Inflammatory macrophage treated with lipopolysaccharide for 4 hours (primary cell): ENCODE measurements around the gene SPP2.

Experiments
- DNase-seq: peaks from one replicate; pipeline ENCODE4 v3.0.0-alpha.2; 2020

SPP2 gene

DNA sequence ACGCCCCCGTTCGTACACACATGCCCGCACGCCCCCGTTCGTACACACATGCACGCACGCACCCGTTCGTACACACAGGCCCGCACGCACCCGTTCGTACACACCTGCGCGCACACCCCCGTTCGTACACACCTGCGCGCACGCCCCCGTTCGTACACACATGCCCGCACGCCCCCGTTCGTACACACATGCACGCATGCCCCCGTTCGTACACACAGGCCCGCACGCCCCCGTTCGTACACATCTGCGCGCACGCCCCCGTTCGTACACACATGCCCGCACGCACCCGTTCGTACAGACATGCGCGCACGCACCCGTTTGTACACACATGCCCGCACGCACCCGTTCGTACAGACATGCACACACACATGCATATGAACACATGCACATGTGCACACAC, 45.7 kb downstream of the SPP2 start:
- no peak for DNase-seq

DNA sequence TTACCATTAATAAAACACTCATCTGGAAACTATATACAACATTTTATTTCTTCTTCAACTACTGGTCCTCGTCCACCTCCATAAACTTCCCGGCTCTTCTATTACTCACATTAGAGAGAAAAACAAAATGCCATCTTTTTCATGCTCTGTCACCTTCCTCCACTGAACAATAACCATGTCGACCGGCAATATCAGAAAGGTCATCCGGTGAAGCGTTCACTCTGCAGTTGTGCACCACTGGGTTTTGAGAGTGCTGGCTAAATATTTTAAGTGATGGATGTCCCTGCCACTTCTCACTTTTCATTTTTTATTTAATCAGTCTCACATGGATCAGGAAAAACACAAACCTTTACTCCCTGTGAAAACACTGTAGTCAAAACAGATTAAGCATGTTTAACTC, 48.2 kb downstream of the SPP2 start:
- DNase-seq: no peak

DNA sequence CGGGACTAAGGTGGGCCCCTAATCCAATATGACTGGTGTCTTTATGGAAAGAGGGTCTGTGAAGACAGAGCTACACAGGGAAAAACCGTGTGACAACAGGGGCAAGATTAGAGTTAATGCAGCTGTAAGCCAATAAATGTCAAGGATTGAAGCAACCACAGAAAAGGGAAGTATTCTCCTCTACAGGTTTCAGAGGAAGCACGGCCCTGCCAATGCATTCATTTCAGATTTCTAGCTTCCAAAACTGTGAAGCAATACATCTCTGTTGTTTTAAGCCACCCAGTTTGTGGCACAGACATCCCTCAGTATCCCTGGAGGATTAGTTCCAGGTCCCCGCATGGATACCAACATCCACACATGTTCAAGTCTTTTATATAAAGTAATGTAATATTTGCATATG, 48.8 kb downstream of the SPP2 start:
- peak; percentile 10 for DNase-seq

DNA sequence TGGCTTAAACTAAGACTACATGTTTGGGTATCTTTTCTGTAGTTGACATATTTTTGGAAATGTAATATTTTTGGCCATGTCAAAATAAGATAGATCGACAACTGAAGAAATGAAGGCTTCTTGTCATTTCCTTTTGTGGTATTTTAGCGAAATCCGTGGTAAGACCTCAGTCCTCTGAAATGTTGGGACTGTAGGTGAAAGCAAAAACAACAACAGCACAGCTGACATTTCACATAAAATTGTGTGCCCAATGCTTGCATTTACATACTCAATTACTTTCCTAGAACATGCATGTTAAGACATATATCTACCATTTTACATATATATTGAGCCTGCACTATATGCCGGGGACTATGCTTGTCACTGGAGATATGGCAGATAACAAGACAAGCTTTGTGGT, 50.2 kb downstream of the SPP2 start:
- DNase-seq: no peak

DNA sequence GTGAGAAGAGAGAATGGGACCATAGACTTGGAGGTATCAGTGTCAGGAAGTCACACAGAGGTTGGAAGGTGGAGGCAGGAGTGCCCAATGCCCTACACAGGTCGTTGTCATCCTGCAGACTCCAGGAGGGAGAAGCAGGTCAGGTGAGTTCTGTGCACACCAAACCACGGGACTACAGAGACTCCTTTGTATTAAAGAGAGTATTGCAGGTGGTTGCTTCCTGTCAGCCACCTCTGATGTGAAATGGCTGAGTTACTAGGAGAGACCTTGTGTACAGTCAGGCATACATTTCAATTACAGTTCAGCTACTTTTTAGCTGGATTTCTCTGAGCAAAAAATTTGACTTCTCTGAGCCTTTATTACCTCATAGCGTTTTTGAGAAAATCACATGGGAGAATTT, 51.6 kb downstream of the SPP2 start:
- no peak for DNase-seq

DNA sequence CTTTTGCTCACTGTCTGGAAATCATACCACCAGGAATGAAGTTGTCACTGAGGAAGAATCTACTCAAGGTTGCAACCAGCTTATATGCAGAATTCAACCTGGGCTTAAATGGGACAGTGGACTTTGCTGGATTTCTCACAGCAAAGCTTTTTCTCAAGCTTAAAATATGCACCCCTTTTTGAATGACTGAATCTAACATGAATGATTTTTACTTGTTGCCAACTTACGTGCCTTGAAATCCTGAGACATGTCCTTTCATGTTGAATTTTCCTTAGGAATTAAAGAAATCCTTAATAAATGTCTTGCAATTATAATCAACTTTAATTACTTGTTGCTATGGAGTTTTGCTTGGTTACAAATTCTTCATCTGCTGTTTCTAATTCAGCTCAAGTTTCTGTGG, 57.4 kb downstream of the SPP2 start:
- no peak for DNase-seq

DNA sequence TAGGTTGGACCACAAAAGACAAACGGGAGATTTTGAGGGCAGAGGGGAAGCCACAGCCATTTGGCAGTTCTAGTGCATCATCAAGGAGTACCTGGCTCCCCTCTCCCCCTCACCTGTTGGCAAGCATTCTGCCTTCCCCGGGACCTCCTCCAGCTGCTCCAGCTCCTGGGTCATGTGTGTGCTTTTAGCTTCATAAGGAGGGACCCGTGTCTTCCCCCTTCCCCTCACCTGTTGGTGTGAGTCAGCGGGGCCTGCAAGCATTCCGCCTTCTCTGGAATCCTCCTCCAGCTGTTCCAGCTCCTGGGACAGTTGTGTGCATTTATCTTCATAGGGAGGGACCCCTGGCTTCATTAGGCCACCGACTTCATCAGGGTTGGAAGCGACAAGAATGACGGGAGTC, 58.8 kb downstream of the SPP2 start:
- DNase-seq: no peak

DNA sequence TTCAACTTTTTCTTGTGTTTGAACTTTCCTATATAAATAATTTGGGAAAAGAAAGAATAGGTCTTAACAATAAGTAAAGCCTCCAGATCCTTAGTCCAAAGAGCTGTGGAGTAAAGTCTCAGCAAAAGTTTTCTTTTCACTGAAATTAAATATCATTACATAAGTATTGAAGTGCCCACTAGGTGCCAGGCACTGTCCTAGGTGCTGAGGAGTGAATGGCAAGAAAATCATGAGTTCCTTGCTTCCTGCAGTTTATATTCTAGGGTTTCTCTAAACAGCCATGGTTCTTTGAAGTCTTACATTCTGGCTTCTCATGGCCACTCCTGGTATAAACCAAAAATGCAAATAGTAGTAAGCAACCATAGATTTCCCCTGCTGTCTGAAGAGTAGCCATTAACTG, 59.7 kb downstream of the SPP2 start:
- DNase-seq: no peak

DNA sequence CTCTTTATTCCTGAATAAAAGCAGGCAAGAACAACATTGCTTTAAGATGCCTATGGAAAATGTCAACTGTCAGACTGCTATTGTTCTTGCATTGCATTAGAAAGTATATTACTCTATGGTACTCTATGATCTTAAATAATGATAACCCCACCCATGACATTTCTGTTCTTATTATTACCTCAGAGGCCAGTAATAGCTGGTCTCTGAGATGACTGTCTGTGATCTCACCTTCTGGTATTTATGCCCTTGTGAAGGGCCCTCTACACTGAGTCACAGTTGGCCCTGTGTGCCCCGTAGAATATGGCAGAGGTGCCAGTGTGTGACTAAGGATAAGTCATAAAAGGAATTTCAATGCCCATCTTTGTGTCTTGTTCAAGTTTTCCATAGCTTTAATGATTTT, 61.0 kb downstream of the SPP2 start:
- no peak for DNase-seq

DNA sequence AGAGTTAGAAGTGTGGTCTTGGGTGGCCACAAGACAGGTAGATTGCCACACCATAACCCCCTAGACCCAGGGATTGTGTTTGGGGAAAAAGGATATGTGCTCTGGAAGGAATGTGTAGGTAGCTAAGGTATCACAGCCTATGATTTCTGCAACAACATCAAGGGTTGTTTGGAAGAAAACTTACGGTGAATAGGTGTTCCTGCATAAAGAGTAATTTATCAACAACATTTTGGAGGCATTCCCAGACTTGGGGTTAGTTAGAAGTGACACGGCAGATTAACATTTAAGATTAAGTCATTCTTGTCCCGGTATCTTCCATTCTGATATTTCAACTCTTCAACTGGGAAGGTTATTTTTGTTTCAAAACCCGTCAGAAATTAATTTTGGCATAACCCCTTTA, 65.5 kb downstream of the SPP2 start:
- no peak for DNase-seq

DNA sequence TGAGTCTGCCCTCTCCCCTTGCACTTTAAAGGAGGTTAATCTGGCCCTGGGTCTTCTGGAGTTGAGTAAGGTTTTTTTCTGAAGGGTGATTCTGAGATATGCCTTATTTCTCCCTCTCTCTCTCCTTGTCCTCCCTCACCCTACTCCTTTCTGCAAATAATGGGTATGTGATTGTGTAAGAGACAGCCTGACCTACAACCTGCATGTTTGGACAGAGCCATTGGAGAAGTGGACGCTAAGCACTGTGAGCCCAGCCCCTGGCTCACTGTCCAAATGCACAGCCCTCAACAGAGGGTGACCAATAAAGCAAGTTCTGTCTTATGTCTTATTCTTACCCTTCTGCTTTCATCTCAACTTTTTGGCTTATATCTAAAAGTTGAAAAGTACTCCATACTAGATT, 71.5 kb downstream of the SPP2 start:
- DNase-seq: no peak

DNA sequence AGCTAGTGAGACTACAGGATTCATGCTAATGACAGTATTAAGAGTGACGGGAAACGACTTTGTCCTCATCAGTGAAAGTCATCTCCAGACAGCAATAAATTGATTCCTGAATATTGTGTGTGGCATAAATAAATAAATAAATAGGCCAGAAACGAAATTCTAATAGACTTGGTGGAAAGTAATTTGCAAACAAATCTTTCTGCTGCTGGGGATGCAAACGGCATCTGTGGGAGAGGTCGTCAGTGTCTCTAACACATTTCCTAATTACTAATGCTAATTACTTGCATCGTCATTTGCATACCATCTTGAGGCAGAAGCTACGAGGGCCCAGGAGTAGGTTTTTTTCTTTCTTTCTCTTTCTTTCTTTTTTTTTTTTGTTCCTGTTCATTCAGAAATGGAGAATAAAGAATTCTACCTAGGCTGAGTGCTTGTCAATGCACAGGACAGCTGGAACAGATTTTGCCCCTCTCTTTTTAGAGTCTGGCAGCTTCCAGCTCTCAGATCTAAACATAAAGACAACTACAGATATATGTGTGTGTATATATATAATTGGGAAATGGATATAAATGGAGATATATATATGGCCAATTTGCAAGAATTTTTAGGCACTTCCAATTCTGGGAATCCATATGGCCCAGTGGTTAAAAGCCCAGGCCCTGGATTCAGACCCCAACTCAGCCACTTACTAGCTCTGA, 75.1 kb downstream of the SPP2 start:
- DNase-seq: no peak

DNA sequence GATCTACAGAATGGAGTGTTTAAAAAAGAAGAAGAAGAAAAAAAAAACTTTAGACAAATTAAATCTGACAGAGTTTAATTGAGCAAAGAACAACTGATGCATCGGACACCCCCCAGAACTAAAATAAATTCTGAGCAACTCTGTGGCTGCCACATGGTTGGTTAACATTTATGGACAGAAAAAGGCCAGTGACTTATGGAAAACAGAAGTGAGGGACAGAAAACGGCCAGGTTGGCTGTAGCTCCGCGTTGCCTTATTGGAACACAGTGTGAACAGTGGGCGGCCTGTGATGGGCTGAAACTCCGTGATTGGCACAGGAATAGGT, 75.6 kb downstream of the SPP2 start:
- no peak for DNase-seq
